Upper lobe of left lung (tissue), 6 donors: ENCODE data around the gene SNX2. TPM values are rescaled to one million over a fixed set of nuclear protein-coding genes. Genes with fewer than 3 reads are reported as not detected.
"Not testable (repeated sequence)": the region's sequence is repeated elsewhere in the genome, so short reads cannot be mapped to it uniquely, and the experiment has no call there.

ENCODE experiments used
- ATAC-seq, 2 donors: fragments of 200-7000 bp; cut with Tn5 transposase; one replicate each; pipeline ENCODE4 v1.9.1; 2022; ENCODE audit warnings: mild to moderate bottlenecking in 2 of 2, moderate library complexity in 2 of 2; ENCODE audit not compliant: low FRiP score in 2 of 2
- DNase-seq, 2 donors: peaks; one replicate each; pipeline ENCODE4 v3.0.0-alpha.2; 2019 to 2020
- H3K27ac ChIP-seq, 4 donors: fragments of 200-600 bp; sonication (generic); one replicate each; pipeline ENCODE4 v1.5.1; 2016 to 2019
- H3K27me3 ChIP-seq, 4 donors: fragments of 200-600 bp; sonication (generic); one replicate each; pipeline ENCODE4 v1.5.1; 2017 to 2019
- H3K36me3 ChIP-seq, 4 donors: fragments of 200-600 bp; sonication (generic); one replicate each; pipeline ENCODE4 v1.5.1; 2016 to 2019
- H3K4me1 ChIP-seq, 4 donors: fragments of 200-600 bp; sonication (generic); one replicate each; pipeline ENCODE4 v1.5.1; 2018 to 2019
- H3K4me3 ChIP-seq, 4 donors: fragments of 200-600 bp; sonication (generic); one replicate each; pipeline ENCODE4 v1.5.1; 2017 to 2019; ENCODE audit warnings: mild to moderate bottlenecking in 2 of 4, moderate library complexity in 1 of 4
- H3K9me3 ChIP-seq, 4 donors: fragments of 200-600 bp; sonication (generic); one replicate each; pipeline ENCODE4 v1.5.1; 2018 to 2019
- CTCF ChIP-seq, 6 experiments: fragments of 450-650 bp in 4 of 6; fragments of 200-600 bp in 2 of 6; sonication (generic) in 2 of 6; IDR thresholded peaks; one replicate each; pipeline ENCODE4 v1.5.1; 2016 to 2019; ENCODE audit warnings: antibody characterized with exemption in 6 of 6
- EP300 ChIP-seq, 4 donors: sonication (generic); formaldehyde crosslinking; IDR thresholded peaks; one replicate each; pipeline ENCODE4 v1.5.1; 2017; ENCODE audit warnings: antibody characterized with exemption in 4 of 4, control low read depth in 2 of 4
- POLR2A ChIP-seq, 4 donors: fragments of 450-650 bp; IDR thresholded peaks; one replicate each; pipeline ENCODE4 v1.5.1; 2016 to 2017; ENCODE audit warnings: antibody characterized with exemption in 4 of 4, mild to moderate bottlenecking in 2 of 4
- POLR2AphosphoS5 ChIP-seq, 2 donors: sonication (generic); formaldehyde crosslinking; IDR thresholded peaks; one replicate each; pipeline ENCODE4 v1.5.1; 2017; ENCODE audit warnings: antibody characterized with exemption in 2 of 2
- WGBS, 2 donors: methylation state at CpG; one replicate each; pipeline ENCODE4 v1.1.5; 2017 to 2018; 5-methylcytosine and 5-hydroxymethylcytosine counted together
- total RNA-seq, 6 donors: library from RNA; depleted of rRNA in 4 of 6; stranded (reverse); fragments of >200 nt in 4 of 6; gene quantifications; one replicate each; pipeline versions ENCODE4 v1.1.0 to v1.2.1, GENCODE V29; 2016 to 2021
- donor health status: DM: no; HTN: no; CAD: no; lungs with moderate emphysema.
- donor health status: DM: no; HTN: yes; CAD: no; lungs with severe emphysema.

SNX2 gene
- total RNA-seq, 6 donors from 2014 or later, result 48.4 to 105 (median 93.3) TPM

DNA sequence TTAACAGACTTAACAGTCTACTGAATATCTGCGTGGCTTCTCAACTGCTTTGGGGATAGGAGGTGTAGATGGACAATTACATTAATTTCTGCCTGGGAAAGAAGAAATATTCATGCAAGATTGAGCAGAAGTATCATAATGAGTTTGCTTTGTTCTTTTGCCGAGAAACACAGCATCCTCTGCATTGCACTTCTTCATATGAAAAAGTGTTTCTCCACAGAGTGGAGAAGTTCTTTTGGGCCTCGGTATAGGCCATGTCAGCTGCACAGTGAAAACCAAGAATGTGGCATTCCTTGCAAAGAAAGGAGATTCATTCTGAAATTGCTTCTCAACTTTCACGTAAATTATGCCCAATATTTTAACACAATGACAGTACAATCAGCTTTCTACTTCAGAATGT lies 17.6 kb upstream of the SNX2 start:
- Histone ChIP-seq H3K27ac (peak overlapping the region in 1 of 4 donors; percentile 28), H3K27me3 (no peaks in the 10 kb centered on the region), H3K9me3 (no peaks in the 10 kb centered on the region), H3K36me3 (no peaks in the 10 kb centered on the region), H3K4me3 (no peak overlapping the region), H3K4me1 (no peaks in the 10 kb centered on the region)
- ATAC-seq (no peak), DNase-seq (no peak)
- WGBS, 2 donors, result 85 to 88% methylated on average over 4 of the region's 4 CpGs
- TF ChIP-seq POLR2AphosphoS5 (IDR thresholded peaks at IDR 0.05) (no peak), POLR2A (IDR thresholded peaks at IDR 0.05) (no peak), EP300 (IDR thresholded peaks at IDR 0.05) (no peak), CTCF (IDR thresholded peaks at IDR 0.05) (no peak)

GRCh38 chr5:122759241-122760070 lies 15.4 kb upstream of the SNX2 start:
- TF ChIP-seq POLR2AphosphoS5 (IDR thresholded peaks at IDR 0.05) (no peak), POLR2A (IDR thresholded peaks at IDR 0.05) (no peak), EP300 (IDR thresholded peaks at IDR 0.05) (no peak), CTCF (IDR thresholded peaks at IDR 0.05) (no peak)
- no peaks in the 10 kb centered on the region for H3K27me3 ChIP-seq
- no peaks in the 10 kb centered on the region for H3K36me3 ChIP-seq
- no peaks in the 10 kb centered on the region for H3K9me3 ChIP-seq
- WGBS, 2 donors, result 82 to 84% methylated on average over 9 of the region's 9 CpGs
- H3K27ac ChIP-seq, result no peak overlapping the region
- H3K4me3 ChIP-seq, result no peak overlapping the region
- ATAC-seq, result no peak
- DNase-seq, result no peak
- H3K4me1 ChIP-seq, result no peaks in the 10 kb centered on the region

GRCh38 chr5:122760236-122760635 lies 14.6 kb upstream of the SNX2 start:
- Histone ChIP-seq H3K36me3 (no peaks in the 10 kb centered on the region), H3K4me3 (no peak overlapping the region), H3K27ac (no peak overlapping the region), H3K27me3 (no peaks in the 10 kb centered on the region), H3K9me3 (no peaks in the 10 kb centered on the region), H3K4me1 (no peaks in the 10 kb centered on the region)
- DNase-seq (no peak), ATAC-seq (no peak)
- TF ChIP-seq CTCF (IDR thresholded peaks at IDR 0.05), result no peak
- no peak for TF ChIP-seq POLR2AphosphoS5 (IDR thresholded peaks at IDR 0.05)
- no peak for TF ChIP-seq POLR2A (IDR thresholded peaks at IDR 0.05)
- TF ChIP-seq EP300 (IDR thresholded peaks at IDR 0.05), result no peak
- WGBS, 2 donors, result 98% methylated on average over 2 of the region's 2 CpGs

- Histone ChIP-seq H3K36me3 (no peaks in the 10 kb centered on the region), H3K4me1 (no peaks in the 10 kb centered on the region), H3K4me3 (no peak overlapping the region), H3K27me3 (no peaks in the 10 kb centered on the region), H3K9me3 (no peaks in the 10 kb centered on the region), H3K27ac (no peak overlapping the region)
- WGBS, 2 donors, result 45% methylated on average over 1 of the region's 1 CpG
- ATAC-seq (no peak), DNase-seq (no peak)
- TF ChIP-seq CTCF (IDR thresholded peaks at IDR 0.05), result no peak
- no peak for TF ChIP-seq EP300 (IDR thresholded peaks at IDR 0.05)
- TF ChIP-seq POLR2A (IDR thresholded peaks at IDR 0.05), result no peak
- TF ChIP-seq POLR2AphosphoS5 (IDR thresholded peaks at IDR 0.05), result no peak
These were observed 13.8 kb upstream of the SNX2 start for GRCh38 chr5:122761115-122761514.

DNA sequence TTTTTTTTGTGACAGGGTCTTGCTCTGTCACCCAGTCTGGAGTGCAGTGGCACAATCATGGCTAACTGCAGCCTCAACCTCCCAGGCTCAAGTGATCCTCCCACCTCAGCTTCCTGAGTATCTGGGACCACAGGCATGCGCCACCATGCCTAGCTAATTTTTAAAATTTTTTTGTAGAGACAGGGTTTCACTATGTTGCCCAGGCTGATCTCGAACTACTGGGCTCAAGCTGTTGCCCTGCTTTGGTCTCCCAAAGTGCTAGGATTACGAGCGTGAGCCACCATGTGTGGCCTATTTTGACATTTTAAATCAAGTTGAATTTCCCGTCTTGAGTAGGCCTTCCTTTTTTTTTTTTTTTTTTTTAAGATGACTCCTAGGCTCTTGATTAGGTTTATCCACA lies 13.0 kb upstream of the SNX2 start:
- H3K27me3 ChIP-seq, result not testable (repeated sequence)

More for the DNA sequence above, 13.0 kb upstream of the SNX2 start:
- not testable (repeated sequence) for H3K4me1 ChIP-seq, DNase-seq, H3K9me3 ChIP-seq, H3K36me3 ChIP-seq, H3K4me3 ChIP-seq, H3K27ac ChIP-seq, ATAC-seq
- 94 to 96% methylated on average over 5 of the region's 5 CpGs for WGBS, 2 donors
